Transverse colon (tissue), 4 donors: ENCODE data around the gene ZMYM5. TPM values are rescaled to one million over a fixed set of nuclear protein-coding genes. Genes with fewer than 3 reads are reported as not detected.
"Not testable (repeated sequence)": the region's sequence is repeated elsewhere in the genome, so short reads cannot be mapped to it uniquely, and the experiment has no call there.

ENCODE experiments used
- DNase-seq: peaks from one replicate; pipeline ENCODE4 v3.0.0-alpha.2; 2019
- H3K27ac ChIP-seq, 4 donors: fragments of 200-600 bp; sonication (generic); 2 replicates each; pipeline ENCODE4 v1.5.1; 2016 to 2018; ENCODE audit warnings: inconsistent platforms in 4 of 4
- H3K27me3 ChIP-seq: fragments of 200-600 bp; sonication (generic); 2 replicates; pipeline ENCODE4 v1.5.1; 2017; ENCODE audit warnings: inconsistent platforms
- H3K36me3 ChIP-seq, 4 donors: fragments of 200-600 bp; sonication (generic); 2 replicates each; pipeline ENCODE4 v1.5.1; 2017 to 2019; ENCODE audit warnings: inconsistent platforms in 4 of 4
- H3K4me1 ChIP-seq, 4 donors: fragments of 200-600 bp; sonication (generic); 2 replicates each; pipeline ENCODE4 v1.5.1; 2017 to 2020; ENCODE audit warnings: inconsistent platforms in 4 of 4
- H3K4me3 ChIP-seq, 4 donors: fragments of 200-600 bp; sonication (generic); 1 replicate in 1 of 4; 2 replicates in 3 of 4; pipeline versions ENCODE4 v1.5.1 to v1.6.1; 2017 to 2019; ENCODE audit warnings: inconsistent platforms in 4 of 4
- H3K9me3 ChIP-seq, 2 donors: fragments of 200-600 bp; sonication (generic); 2 replicates each; pipeline ENCODE4 v1.5.1; 2017 to 2019; ENCODE audit warnings: inconsistent platforms in 2 of 2
- CTCF ChIP-seq, 5 experiments: fragments of 200-600 bp in 3 of 5; fragments of 450-650 bp in 2 of 5; sonication (generic) in 3 of 5; IDR thresholded peaks; 1 replicate in 2 of 5; 2 replicates in 3 of 5; pipeline ENCODE4 v1.5.1; 2016 to 2017; ENCODE audit warnings: antibody characterized with exemption in 5 of 5, inconsistent platforms in 3 of 5, mild to moderate bottlenecking in 2 of 5, moderate library complexity in 1 of 5
- EP300 ChIP-seq: sonication (generic); formaldehyde crosslinking; IDR thresholded peaks from one replicate; pipeline ENCODE4 v1.6.1; 2017; ENCODE audit warnings: antibody characterized with exemption, low read depth
- POLR2A ChIP-seq: fragments of 450-650 bp; IDR thresholded peaks from one replicate; pipeline ENCODE4 v1.6.1; 2016; ENCODE audit warnings: antibody characterized with exemption, mild to moderate bottlenecking, moderate library complexity
- POLR2AphosphoS5 ChIP-seq, 3 donors: sonication (generic); formaldehyde crosslinking; IDR thresholded peaks; one replicate each; pipeline ENCODE4 v1.6.1; 2016; ENCODE audit warnings: antibody characterized with exemption in 3 of 3
- WGBS, 2 donors: methylation state at CpG; one replicate each; pipeline ENCODE4 v1.1.5; 2018; ENCODE audit warnings: low coverage in 1 of 2; 5-methylcytosine and 5-hydroxymethylcytosine counted together
- in situ Hi-C, 4 donors: fragments of 200-750 bp; cut with MboI; loops; one replicate each; pipeline versions ENCODE4 v1.15.0 to v1.15.1; 2017; ENCODE audit warnings: low sequenced_read_pairs in 3 of 4, low pct_ligation_motif_present in 1 of 4, low pct_unique_long_range_greater_than_20kb in 1 of 4
- intact Hi-C: fragments of 100-400 bp; cut with DNase I; formaldehyde crosslinking; loops from one replicate; pipeline ENCODE4 v1.15.1; 2023; ENCODE audit warnings: low total_unique reads
- total RNA-seq, 4 donors: library from RNA; depleted of rRNA; stranded (reverse); fragments of >200 nt; gene quantifications; one replicate each; pipeline ENCODE4 v1.1.0, GENCODE V29; 2016

ZMYM5 gene
- total RNA-seq, 4 donors from 2014 or later = 4.9 to 259 (median 14.3) TPM

GRCh38 chr13:19818223-19818842 lies 45.1 kb downstream of the ZMYM5 start:
- intact Hi-C loops = no loop called here
- 66 to 86% methylated on average over 2 to 26 of the region's 27 CpGs for WGBS, 2 donors
- in situ Hi-C loops = no loop called here
- no peaks in the 10 kb centered on the region for H3K27me3 ChIP-seq
- no peak overlapping the region for H3K4me3 ChIP-seq
- TF ChIP-seq POLR2A (no peak), EP300 (no peak), CTCF (IDR thresholded peaks at IDR 0.05) (peak in 2 of 5 experiments; percentile 28), POLR2AphosphoS5 (IDR thresholded peaks at IDR 0.05) (no peak)
- H3K9me3 ChIP-seq = no peaks in the 10 kb centered on the region
- DNase-seq = peak; percentile 19
- peaks cover 0 to 8% (median 0%) of the 10 kb centered on the region in 4 donors for H3K36me3 ChIP-seq
- H3K27ac ChIP-seq = no peak overlapping the region
- H3K4me1 ChIP-seq = no peaks in the 10 kb centered on the region

GRCh38 chr13:19817510-19818158 lies 45.8 kb downstream of the ZMYM5 start:
- no peak overlapping the region for H3K4me3 ChIP-seq
- in situ Hi-C loops = no loop called here
- no peak for DNase-seq
- no peak overlapping the region for H3K27ac ChIP-seq
- H3K27me3 ChIP-seq = no peaks in the 10 kb centered on the region
- H3K4me1 ChIP-seq = no peaks in the 10 kb centered on the region
- intact Hi-C loops = no loop called here
- no peaks in the 10 kb centered on the region for H3K9me3 ChIP-seq
- TF ChIP-seq POLR2AphosphoS5 (IDR thresholded peaks at IDR 0.05) (no peak), EP300 (no peak), CTCF (IDR thresholded peaks at IDR 0.05) (no peak), POLR2A (no peak)
- peaks cover 0 to 6% (median 0%) of the 10 kb centered on the region in 4 donors for H3K36me3 ChIP-seq
- 86 to 100% methylated on average over 1 to 7 of the region's 7 CpGs for WGBS, 2 donors

GRCh38 chr13:19817106-19817505 lies 46.3 kb downstream of the ZMYM5 start:
- Histone ChIP-seq H3K27me3 (no peaks in the 10 kb centered on the region), H3K36me3 (peaks cover 0 to 6% (median 0%) of the 10 kb centered on the region in 4 donors), H3K9me3 (no peaks in the 10 kb centered on the region), H3K4me3 (no peak overlapping the region), H3K27ac (no peak overlapping the region), H3K4me1 (no peaks in the 10 kb centered on the region)
- DNase-seq = no peak
- 98 to 100% methylated on average over 7 to 10 of the region's 10 CpGs for WGBS, 2 donors
- in situ Hi-C loops = no loop called here
- no peak for TF ChIP-seq EP300
- no peak for TF ChIP-seq CTCF (IDR thresholded peaks at IDR 0.05)
- no peak for TF ChIP-seq POLR2AphosphoS5 (IDR thresholded peaks at IDR 0.05)
- no peak for TF ChIP-seq POLR2A
- intact Hi-C loops = no loop called here

GRCh38 chr13:19815842-19816241 lies 47.6 kb downstream of the ZMYM5 start:
- H3K36me3 ChIP-seq, H3K27ac ChIP-seq, H3K4me1 ChIP-seq, DNase-seq, H3K9me3 ChIP-seq, intact Hi-C loops, H3K27me3 ChIP-seq, H3K4me3 ChIP-seq, in situ Hi-C loops: not testable (repeated sequence)
- 96 to 100% methylated on average over 1 to 2 of the region's 2 CpGs for WGBS, 2 donors
